Testis (tissue), 2 donors: ENCODE data around the gene SHANK1.

Experiments used
- CTCF ChIP-seq, 3 experiments: fragments of 450-650 bp in 2 of 3; fragments of 200-600 bp in 1 of 3; sonication (generic) in 1 of 3; IDR thresholded peaks; one replicate each; pipeline ENCODE4 v1.5.1; 2016 to 2019; ENCODE audit warnings: antibody characterized with exemption in 3 of 3, mild to moderate bottlenecking in 2 of 3, moderate library complexity in 1 of 3
- POLR2A ChIP-seq: fragments of 450-650 bp; IDR thresholded peaks from one replicate; pipeline ENCODE4 v1.6.1; 2017; ENCODE audit warnings: antibody characterized with exemption, mild to moderate bottlenecking, moderate library complexity

GRCh38 chr19:50739132-50739913 is 19.7 kb upstream of the SHANK1 start:
- TF ChIP-seq CTCF (IDR thresholded peaks at IDR 0.05) (no peak), POLR2A (no peak)
